Activated gamma-delta T cell treated with anti-CD3 and anti-CD28 coated beads, Interleukin-2, amount 50 U/mL, for 16 hours (primary cell): ENCODE results near the gene GTSE1.

Source experiments
- DNase-seq: peaks from one replicate; pipeline ENCODE4 v3.0.0-alpha.2; 2020; ENCODE audit warnings: low read depth

GTSE1 gene

GRCh38 chr22:46329616-46330015 lies 32.9 kb downstream of the GTSE1 start:
- DNase-seq = no peak

- no peak for DNase-seq
Measured at GRCh38 chr22:46330426-46330825, 33.8 kb downstream of the GTSE1 start.

GRCh38 chr22:46331496-46331895 lies 34.8 kb downstream of the GTSE1 start:
- no peak for DNase-seq

- peak; percentile 61 for DNase-seq
Measured at GRCh38 chr22:46335201-46336118, 38.8 kb downstream of the GTSE1 start, which contains the start of gene TRMU. Gene TRMU (plus strand): TSS chr22:46335714. CDS start chr22:46335765, 51 bp downstream.

- DNase-seq = no peak
Measured at GRCh38 chr22:46336119-46337078, 39.7 kb downstream of the GTSE1 start.

- DNase-seq = no peak
Measured at GRCh38 chr22:46337870-46338269, 41.2 kb downstream of the GTSE1 start.

GRCh38 chr22:46338636-46339035 lies 42.0 kb downstream of the GTSE1 start:
- DNase-seq = no peak

- no peak for DNase-seq
Measured at GRCh38 chr22:46339956-46340355, 43.3 kb downstream of the GTSE1 start.

- no peak for DNase-seq
Measured at GRCh38 chr22:46340676-46341075, 44.0 kb downstream of the GTSE1 start.

- DNase-seq = no peak
Measured at GRCh38 chr22:46346680-46347405, 50.2 kb downstream of the GTSE1 start.

GRCh38 chr22:46347646-46348045 lies 51.0 kb downstream of the GTSE1 start:
- no peak for DNase-seq

- no peak for DNase-seq
Measured at GRCh38 chr22:46348099-46348695, 51.5 kb downstream of the GTSE1 start.

- DNase-seq = no peak
Measured at GRCh38 chr22:46349238-46349637, 52.6 kb downstream of the GTSE1 start.

- no peak for DNase-seq
Measured at GRCh38 chr22:46349681-46350080, 53.0 kb downstream of the GTSE1 start.

GRCh38 chr22:46350121-46350520 lies 53.5 kb downstream of the GTSE1 start:
- DNase-seq = no peak

- no peak for DNase-seq
Measured at GRCh38 chr22:46350646-46351045, 54.0 kb downstream of the GTSE1 start.

- no peak for DNase-seq
Measured at GRCh38 chr22:46351131-46351735, 54.6 kb downstream of the GTSE1 start.

GRCh38 chr22:46351767-46352166 lies 55.1 kb downstream of the GTSE1 start:
- DNase-seq = no peak

GRCh38 chr22:46352276-46352675 lies 55.6 kb downstream of the GTSE1 start:
- DNase-seq = no peak

GRCh38 chr22:46352691-46353386 lies 56.2 kb downstream of the GTSE1 start:
- no peak for DNase-seq
